Neutrophil (primary cell): Measurements from ENCODE around the gene USP48.

Experiments used
- H3K27ac ChIP-seq: fragments of 200-600 bp; sonication (generic); 2 replicates; pipeline ENCODE4 v1.5.1; 2016; ENCODE audit warnings: mild to moderate bottlenecking, moderate library complexity
- H3K27me3 ChIP-seq: fragments of 200-600 bp; sonication (generic); 2 replicates; pipeline ENCODE4 v1.6.0; 2016; ENCODE audit warnings: mild to moderate bottlenecking
- H3K36me3 ChIP-seq: fragments of 200-600 bp; sonication (generic); 2 replicates; pipeline ENCODE4 v1.5.1; 2017
- H3K4me1 ChIP-seq, 2 experiments: fragments of 200-600 bp in 1 of 2; sonication (generic) in 1 of 2; 1 replicate in 1 of 2; 2 replicates in 1 of 2; pipeline versions ENCODE4 v1.5.1 to v1.6.1; 2013 to 2016; ENCODE audit warnings: low read depth in 1 of 2, low read length in 1 of 2, mild to moderate bottlenecking in 1 of 2, moderate library complexity in 1 of 2; ENCODE audit not compliant: control insufficient read depth in 1 of 2, insufficient read depth in 1 of 2
- H3K4me3 ChIP-seq, 2 experiments: fragments of 200-600 bp in 1 of 2; sonication (generic) in 1 of 2; 1 replicate in 1 of 2; 2 replicates in 1 of 2; pipeline ENCODE4 v1.5.1; 2013 to 2016; ENCODE audit warnings: low read depth in 1 of 2, low read length in 1 of 2, mild to moderate bottlenecking in 1 of 2, moderate library complexity in 1 of 2
- H3K9me3 ChIP-seq: fragments of 200-600 bp; sonication (generic); 2 replicates; pipeline ENCODE4 v1.5.1; 2016
- CTCF ChIP-seq: fragments of 200-600 bp; sonication (generic); IDR thresholded peaks from 2 replicates; pipeline ENCODE4 v1.5.1; 2016; ENCODE audit warnings: antibody characterized with exemption

USP48 gene

GRCh38 chr1:21732664-21733063 lies 50.3 kb downstream of the USP48 start:
- H3K9me3 ChIP-seq, result no peaks in the 10 kb centered on the region
- TF ChIP-seq CTCF, result no peak
- no peak overlapping the region for H3K27ac ChIP-seq
- no peaks in the 10 kb centered on the region for H3K4me1 ChIP-seq
- peaks cover 71% of the 10 kb centered on the region for H3K36me3 ChIP-seq
- no peak overlapping the region for H3K4me3 ChIP-seq
- H3K27me3 ChIP-seq, result no peaks in the 10 kb centered on the region

GRCh38 chr1:21725748-21726392 lies 57.1 kb downstream of the USP48 start:
- TF ChIP-seq CTCF, result no peak
- Histone ChIP-seq H3K36me3 (peaks cover 59% of the 10 kb centered on the region), H3K4me1 (peaks cover 5 to 7% of the 10 kb centered on the region in 2 experiments), H3K9me3 (no peaks in the 10 kb centered on the region), H3K4me3 (no peak overlapping the region), H3K27me3 (no peaks in the 10 kb centered on the region), H3K27ac (no peak overlapping the region)

GRCh38 chr1:21724570-21724969 lies 58.4 kb downstream of the USP48 start:
- no peak for TF ChIP-seq CTCF
- peaks cover 5 to 7% of the 10 kb centered on the region in 2 experiments for H3K4me1 ChIP-seq
- peaks cover 70% of the 10 kb centered on the region for H3K36me3 ChIP-seq
- H3K27ac ChIP-seq, result no peak overlapping the region
- H3K4me3 ChIP-seq, result no peak overlapping the region
- H3K27me3 ChIP-seq, result no peaks in the 10 kb centered on the region
- H3K9me3 ChIP-seq, result no peaks in the 10 kb centered on the region

GRCh38 chr1:21724098-21724497 lies 58.9 kb downstream of the USP48 start:
- TF ChIP-seq CTCF, result no peak
- Histone ChIP-seq H3K9me3 (no peaks in the 10 kb centered on the region), H3K4me3 (no peak overlapping the region), H3K36me3 (peaks cover 71% of the 10 kb centered on the region), H3K27me3 (no peaks in the 10 kb centered on the region), H3K27ac (no peak overlapping the region), H3K4me1 (peaks cover 5 to 7% of the 10 kb centered on the region in 2 experiments)

- H3K27ac ChIP-seq, result peak overlapping the region; percentile 46
Measured at GRCh38 chr1:21721295-21721985, 61.5 kb downstream of the USP48 start.

More at GRCh38 chr1:21721295-21721985, 61.5 kb downstream of the USP48 start:
- Histone ChIP-seq H3K9me3 (no peaks in the 10 kb centered on the region), H3K27me3 (no peaks in the 10 kb centered on the region), H3K4me1 (peaks cover 5 to 7% of the 10 kb centered on the region in 2 experiments), H3K36me3 (peaks cover 76% of the 10 kb centered on the region), H3K4me3 (no peak overlapping the region)
- no peak for TF ChIP-seq CTCF
